Gastroesophageal sphincter (tissue), 4 donors: ENCODE data around the gene ASB2. TPM values are rescaled to one million over a fixed set of nuclear protein-coding genes. Genes with fewer than 3 reads are reported as not detected.

Source experiments
- ATAC-seq: fragments of 150-250 bp; one replicate; pipeline ENCODE4 v1.9.1; 2016; ENCODE audit warnings: mild to moderate bottlenecking, moderate library complexity
- H3K27ac ChIP-seq, 4 donors: fragments of 200-600 bp; sonication (generic) in 3 of 4; 1 replicate in 3 of 4; 2 replicates in 1 of 4; pipeline ENCODE4 v1.5.1; 2016 to 2019
- H3K27me3 ChIP-seq: fragments of 200-600 bp; sonication (generic); one replicate; pipeline ENCODE4 v1.5.1; 2019
- H3K36me3 ChIP-seq, 2 donors: fragments of 200-600 bp; sonication (generic); one replicate each; pipeline ENCODE4 v1.5.1; 2019; ENCODE audit warnings: control low read depth in 1 of 2
- H3K4me1 ChIP-seq, 3 donors: fragments of 200-600 bp; sonication (generic); 1 replicate in 2 of 3; 2 replicates in 1 of 3; pipeline ENCODE4 v1.5.1; 2016 to 2019; ENCODE audit warnings: control low read depth in 2 of 3
- H3K4me3 ChIP-seq, 2 donors: fragments of 200-600 bp; sonication (generic); one replicate each; pipeline ENCODE4 v1.5.1; 2019; ENCODE audit warnings: mild to moderate bottlenecking in 1 of 2, moderate library complexity in 1 of 2
- H3K9me3 ChIP-seq, 3 donors: fragments of 200-600 bp; sonication (generic); one replicate each; pipeline ENCODE4 v1.5.1; 2017 to 2019; ENCODE audit warnings: control low read depth in 2 of 3
- CTCF ChIP-seq, 4 experiments: fragments of 200-600 bp in 2 of 4; fragments of 450-650 bp in 2 of 4; sonication (generic) in 1 of 4; IDR thresholded peaks; one replicate each; pipeline ENCODE4 v1.5.1; 2017 to 2019; ENCODE audit warnings: antibody characterized with exemption in 4 of 4, mild to moderate bottlenecking in 2 of 4, moderate library complexity in 2 of 4
- EP300 ChIP-seq: sonication (generic); formaldehyde crosslinking; IDR thresholded peaks from one replicate; pipeline ENCODE4 v1.6.1; 2017; ENCODE audit warnings: antibody characterized with exemption, mild to moderate bottlenecking
- POLR2A ChIP-seq, 2 donors: fragments of 450-650 bp; IDR thresholded peaks; one replicate each; pipeline ENCODE4 v1.6.1; 2017; ENCODE audit warnings: antibody characterized with exemption in 2 of 2, mild to moderate bottlenecking in 2 of 2, moderate library complexity in 1 of 2
- POLR2AphosphoS5 ChIP-seq: sonication (generic); formaldehyde crosslinking; IDR thresholded peaks from one replicate; pipeline ENCODE4 v1.6.1; 2017; ENCODE audit warnings: antibody characterized with exemption
- WGBS, 2 donors: methylation state at CpG; one replicate each; pipeline ENCODE4 v1.1.5; 2018; ENCODE audit warnings: low coverage in 1 of 2; 5-methylcytosine and 5-hydroxymethylcytosine counted together
- total RNA-seq, 4 donors: library from RNA; depleted of rRNA; stranded (reverse); fragments of >200 nt; gene quantifications; one replicate each; pipeline ENCODE4 v1.1.0, GENCODE V29; 2016

Gene ASB2
- total RNA-seq, 4 donors from 2014 or later, result 118 to 208 (median 120) TPM

- H3K4me1 ChIP-seq, result no peaks in the 10 kb centered on the region
- TF ChIP-seq EP300 (no peak), CTCF (IDR thresholded peaks at IDR 0.05) (no peak), POLR2A (IDR thresholded peaks at IDR 0.05) (no peak), POLR2AphosphoS5 (no peak)
- WGBS, 2 donors, result 80 to 93% methylated on average over 2 to 5 of the region's 7 CpGs
- ATAC-seq, result no peak
- H3K27ac ChIP-seq, result no peak overlapping the region
- no peaks in the 10 kb centered on the region for H3K36me3 ChIP-seq
- H3K9me3 ChIP-seq, result peaks cover 0 to 13% (median 0%) of the 10 kb centered on the region in 3 donors
- no peak overlapping the region for H3K4me3 ChIP-seq
- H3K27me3 ChIP-seq, result no peaks in the 10 kb centered on the region
These were observed 59.2 kb downstream of the ASB2 start for GRCh38 chr14:93917141-93917540.

- TF ChIP-seq POLR2AphosphoS5 (no peak), CTCF (IDR thresholded peaks at IDR 0.05) (no peak), EP300 (no peak), POLR2A (IDR thresholded peaks at IDR 0.05) (no peak)
- Histone ChIP-seq H3K27me3 (no peaks in the 10 kb centered on the region), H3K9me3 (peaks cover 0 to 13% (median 0%) of the 10 kb centered on the region in 3 donors), H3K4me1 (no peaks in the 10 kb centered on the region), H3K4me3 (no peak overlapping the region), H3K36me3 (no peaks in the 10 kb centered on the region), H3K27ac (no peak overlapping the region)
- ATAC-seq, result no peak
- 71 to 94% methylated on average over 2 to 3 of the region's 3 CpGs for WGBS, 2 donors
These were observed 59.9 kb downstream of the ASB2 start for GRCh38 chr14:93916498-93916897.

GRCh38 chr14:93915800-93916199 is 60.6 kb downstream of the ASB2 start:
- TF ChIP-seq POLR2A (IDR thresholded peaks at IDR 0.05) (no peak), CTCF (IDR thresholded peaks at IDR 0.05) (no peak), EP300 (no peak), POLR2AphosphoS5 (no peak)
- H3K4me3 ChIP-seq, result no peak overlapping the region
- 28 to 60% methylated on average over 1 to 2 of the region's 2 CpGs for WGBS, 2 donors
- no peaks in the 10 kb centered on the region for H3K36me3 ChIP-seq
- H3K4me1 ChIP-seq, result no peaks in the 10 kb centered on the region
- H3K27ac ChIP-seq, result no peak overlapping the region
- peaks cover 0 to 13% (median 0%) of the 10 kb centered on the region in 3 donors for H3K9me3 ChIP-seq
- no peaks in the 10 kb centered on the region for H3K27me3 ChIP-seq
- no peak for ATAC-seq

GRCh38 chr14:93915070-93915705 is 61.2 kb downstream of the ASB2 start:
- 0 to 46% methylated on average over 1 to 3 of the region's 14 CpGs for WGBS, 2 donors
- Histone ChIP-seq H3K9me3 (peaks cover 0 to 13% (median 0%) of the 10 kb centered on the region in 3 donors), H3K27me3 (no peaks in the 10 kb centered on the region), H3K36me3 (no peaks in the 10 kb centered on the region), H3K4me1 (no peaks in the 10 kb centered on the region), H3K4me3 (no peak overlapping the region), H3K27ac (no peak overlapping the region)
- TF ChIP-seq CTCF (IDR thresholded peaks at IDR 0.05) (no peak), EP300 (no peak), POLR2AphosphoS5 (no peak), POLR2A (IDR thresholded peaks at IDR 0.05) (no peak)
- ATAC-seq, result no peak

GRCh38 chr14:93914278-93914677 is 62.1 kb downstream of the ASB2 start:
- Histone ChIP-seq H3K4me1 (no peaks in the 10 kb centered on the region), H3K27ac (no peak overlapping the region), H3K4me3 (no peak overlapping the region), H3K27me3 (no peaks in the 10 kb centered on the region), H3K36me3 (no peaks in the 10 kb centered on the region), H3K9me3 (peaks cover 0 to 7% (median 0%) of the 10 kb centered on the region in 3 donors)
- TF ChIP-seq CTCF (IDR thresholded peaks at IDR 0.05) (no peak), POLR2AphosphoS5 (no peak), POLR2A (IDR thresholded peaks at IDR 0.05) (no peak), EP300 (no peak)
- no peak for ATAC-seq
- 50 to 71% methylated on average over 1 to 2 of the region's 4 CpGs for WGBS, 2 donors
